Measurements from ENCODE around the gene ARHGAP26. TPM values are rescaled to one million over a fixed set of nuclear protein-coding genes. Genes with fewer than 3 reads are reported as not detected.
"Not testable (repeated sequence)": the region's sequence is repeated elsewhere in the genome, so short reads cannot be mapped to it uniquely, and the experiment has no call there.

ARHGAP26 gene
- total RNA-seq, 1 experiment from 2014 or later, result 39.8 TPM

GRCh38 chr5:142952871-142953270, 182.7 kb downstream of the ARHGAP26 start:
- not testable (repeated sequence) for H4K20me1 ChIP-seq (ENCODE audit: insufficient read depth, low read depth, low read length); H3K4me3 ChIP-seq (ENCODE audit: low read length); H3K9me2 ChIP-seq (replicated peaks; ENCODE audit: insufficient read depth, low read length); H3K79me2 ChIP-seq (ENCODE audit: low read length); H3K4me1 ChIP-seq (ENCODE audit: low read length); H2AFZ ChIP-seq (ENCODE audit: low read length); H3K27me3 ChIP-seq (ENCODE audit: low read length); H3K4me2 ChIP-seq (ENCODE audit: low read depth, low read length, poor library complexity, severe bottlenecking); H3K36me3 ChIP-seq (ENCODE audit: insufficient read depth, low read length); H3K9me3 ChIP-seq (ENCODE audit: low read length); H3K9ac ChIP-seq (ENCODE audit: low read length); H3K27ac ChIP-seq (ENCODE audit: low read length); DNase-seq

DNA sequence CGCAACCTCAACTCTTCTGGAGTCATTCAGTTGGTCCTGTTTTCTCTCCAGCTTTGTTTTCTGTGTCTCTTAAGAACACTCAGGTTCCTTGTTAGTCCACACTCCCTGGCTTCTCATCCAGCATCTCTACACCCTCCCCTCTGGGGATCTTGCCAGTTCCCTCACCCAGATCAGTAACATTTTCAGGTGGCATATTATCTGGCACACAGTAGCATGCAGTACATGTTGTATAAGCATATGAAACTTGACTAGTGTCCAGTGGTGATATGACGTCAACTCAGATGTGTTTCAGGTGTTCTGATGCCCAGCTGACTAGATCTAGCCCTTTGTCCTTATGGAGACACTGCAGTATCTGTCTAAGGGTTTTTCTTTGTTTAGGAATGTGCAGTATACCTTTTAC, 184.3 kb downstream of the ARHGAP26 start:
- H2AFZ ChIP-seq (ENCODE audit: low read length), result no peak overlapping the region
- H3K27me3 ChIP-seq (ENCODE audit: low read length), result no peaks in the 10 kb centered on the region

DNA sequence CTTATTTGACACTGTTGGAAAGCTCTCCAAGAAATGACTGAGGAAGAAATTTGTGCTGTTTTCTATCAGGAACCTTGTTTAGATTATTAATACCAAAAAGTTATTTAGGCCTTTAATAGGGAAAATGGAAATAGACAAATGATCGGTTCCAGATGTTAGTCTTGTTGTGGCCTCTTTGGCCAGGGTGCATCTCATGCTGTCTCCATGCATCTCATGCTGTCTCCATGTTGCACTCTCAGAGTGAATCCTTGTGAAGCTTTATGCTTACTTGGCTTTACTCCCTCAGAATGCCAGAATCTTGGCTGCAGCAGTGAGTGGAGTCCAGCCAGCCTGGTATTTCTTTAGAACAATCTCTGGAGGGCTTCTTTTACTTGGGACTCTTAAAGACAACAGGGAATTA, 185.5 kb downstream of the ARHGAP26 start:
- no peak overlapping the region for H3K4me2 ChIP-seq (ENCODE audit: low read depth, low read length, poor library complexity, severe bottlenecking)
- H3K9me2 ChIP-seq (replicated peaks; ENCODE audit: insufficient read depth, low read length), result no peaks in the 10 kb centered on the region
- H2AFZ ChIP-seq (ENCODE audit: low read length), result no peak overlapping the region
- no peaks in the 10 kb centered on the region for H3K4me1 ChIP-seq (ENCODE audit: low read length)
- no peaks in the 10 kb centered on the region for H3K36me3 ChIP-seq (ENCODE audit: insufficient read depth, low read length)
- no peak for DNase-seq
- no peaks in the 10 kb centered on the region for H3K27me3 ChIP-seq (ENCODE audit: low read length)
- H3K27ac ChIP-seq (ENCODE audit: low read length), result no peak overlapping the region
- no peaks in the 10 kb centered on the region for H3K9me3 ChIP-seq (ENCODE audit: low read length)
- no peak overlapping the region for H3K4me3 ChIP-seq (ENCODE audit: low read length)
- H3K9ac ChIP-seq (ENCODE audit: low read length), result no peak overlapping the region
- H3K79me2 ChIP-seq (ENCODE audit: low read length), result no peaks in the 10 kb centered on the region
- H4K20me1 ChIP-seq (ENCODE audit: insufficient read depth, low read depth, low read length), result no peaks in the 10 kb centered on the region

More for the DNA sequence above, 184.3 kb downstream of the ARHGAP26 start:
- Histone ChIP-seq H3K79me2 (ENCODE audit: low read length) (no peaks in the 10 kb centered on the region), H3K4me2 (ENCODE audit: low read depth, low read length, poor library complexity, severe bottlenecking) (no peak overlapping the region), H4K20me1 (ENCODE audit: insufficient read depth, low read depth, low read length) (no peaks in the 10 kb centered on the region), H3K9me3 (ENCODE audit: low read length) (no peaks in the 10 kb centered on the region), H3K9ac (ENCODE audit: low read length) (no peak overlapping the region), H3K9me2 (replicated peaks; ENCODE audit: insufficient read depth, low read length) (no peaks in the 10 kb centered on the region), H3K4me1 (ENCODE audit: low read length) (no peaks in the 10 kb centered on the region), H3K27ac (ENCODE audit: low read length) (no peak overlapping the region), H3K36me3 (ENCODE audit: insufficient read depth, low read length) (no peaks in the 10 kb centered on the region), H3K4me3 (ENCODE audit: low read length) (no peak overlapping the region)
- no peak for DNase-seq

GRCh38 chr5:142957528-142957927, 187.4 kb downstream of the ARHGAP26 start:
- Histone ChIP-seq H3K36me3 (ENCODE audit: insufficient read depth, low read length) (no peaks in the 10 kb centered on the region), H3K27me3 (ENCODE audit: low read length) (no peaks in the 10 kb centered on the region), H3K4me2 (ENCODE audit: low read depth, low read length, poor library complexity, severe bottlenecking) (no peak overlapping the region), H2AFZ (ENCODE audit: low read length) (no peak overlapping the region), H3K27ac (ENCODE audit: low read length) (no peak overlapping the region), H3K9ac (ENCODE audit: low read length) (no peak overlapping the region), H3K4me1 (ENCODE audit: low read length) (no peaks in the 10 kb centered on the region), H3K79me2 (ENCODE audit: low read length) (no peaks in the 10 kb centered on the region), H3K4me3 (ENCODE audit: low read length) (no peak overlapping the region), H3K9me3 (ENCODE audit: low read length) (no peaks in the 10 kb centered on the region), H4K20me1 (ENCODE audit: insufficient read depth, low read depth, low read length) (no peaks in the 10 kb centered on the region), H3K9me2 (replicated peaks; ENCODE audit: insufficient read depth, low read length) (no peaks in the 10 kb centered on the region)
- no peak for DNase-seq

DNA sequence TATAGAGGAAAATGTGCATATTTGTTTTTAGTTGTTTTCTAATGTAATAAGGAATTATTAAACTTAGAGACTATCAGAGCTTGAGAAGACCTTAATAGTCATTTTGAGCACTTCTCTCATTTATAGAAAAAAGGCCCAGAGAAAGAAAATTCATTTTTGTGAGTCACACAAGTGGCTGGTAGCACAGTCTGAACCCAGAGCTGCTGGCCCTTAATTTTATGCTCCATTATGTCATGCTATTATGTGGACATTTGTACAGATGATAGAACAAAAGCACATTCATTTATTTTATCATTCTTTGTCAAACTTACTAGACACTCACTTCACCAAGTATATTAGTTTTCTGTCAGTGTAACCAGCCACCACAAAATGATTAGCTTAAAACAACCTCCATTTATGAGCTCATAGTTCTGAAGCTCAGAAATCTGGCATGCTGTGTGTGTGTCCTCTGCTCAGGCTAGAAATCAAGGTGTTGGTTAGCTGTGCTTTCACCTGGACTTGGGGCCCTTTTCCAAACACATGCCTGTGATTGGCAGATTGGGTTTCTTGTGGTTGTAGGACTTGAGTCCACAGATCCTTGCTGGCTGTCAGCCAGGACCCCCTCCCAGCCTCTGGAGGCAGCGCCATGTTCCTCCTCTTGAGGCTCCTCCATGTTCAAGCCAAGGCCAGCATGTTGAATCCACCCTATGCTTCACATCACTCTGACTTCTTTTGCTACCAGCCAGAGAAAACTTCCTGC, 188.9 kb downstream of the ARHGAP26 start:
- Histone ChIP-seq H3K9ac (ENCODE audit: low read length) (no peak overlapping the region), H3K36me3 (ENCODE audit: insufficient read depth, low read length) (no peaks in the 10 kb centered on the region), H3K79me2 (ENCODE audit: low read length) (no peaks in the 10 kb centered on the region), H4K20me1 (ENCODE audit: insufficient read depth, low read depth, low read length) (no peaks in the 10 kb centered on the region), H3K4me3 (ENCODE audit: low read length) (no peak overlapping the region), H3K27ac (ENCODE audit: low read length) (no peak overlapping the region), H3K27me3 (ENCODE audit: low read length) (no peaks in the 10 kb centered on the region), H2AFZ (ENCODE audit: low read length) (no peak overlapping the region), H3K9me3 (ENCODE audit: low read length) (no peaks in the 10 kb centered on the region), H3K4me2 (ENCODE audit: low read depth, low read length, poor library complexity, severe bottlenecking) (no peak overlapping the region), H3K4me1 (ENCODE audit: low read length) (no peaks in the 10 kb centered on the region), H3K9me2 (replicated peaks; ENCODE audit: insufficient read depth, low read length) (no peaks in the 10 kb centered on the region)
- no peak for DNase-seq

GRCh38 chr5:142959683-142960657, 189.8 kb downstream of the ARHGAP26 start:
- Histone ChIP-seq H4K20me1 (ENCODE audit: insufficient read depth, low read depth, low read length) (no peaks in the 10 kb centered on the region), H2AFZ (ENCODE audit: low read length) (no peak overlapping the region), H3K4me3 (ENCODE audit: low read length) (no peak overlapping the region), H3K79me2 (ENCODE audit: low read length) (no peaks in the 10 kb centered on the region), H3K4me2 (ENCODE audit: low read depth, low read length, poor library complexity, severe bottlenecking) (no peak overlapping the region), H3K9me2 (replicated peaks; ENCODE audit: insufficient read depth, low read length) (no peaks in the 10 kb centered on the region), H3K27ac (ENCODE audit: low read length) (no peak overlapping the region), H3K4me1 (ENCODE audit: low read length) (no peaks in the 10 kb centered on the region), H3K9me3 (ENCODE audit: low read length) (no peaks in the 10 kb centered on the region), H3K9ac (ENCODE audit: low read length) (no peak overlapping the region), H3K36me3 (ENCODE audit: insufficient read depth, low read length) (no peaks in the 10 kb centered on the region), H3K27me3 (ENCODE audit: low read length) (no peaks in the 10 kb centered on the region)
- no peak for DNase-seq

GRCh38 chr5:142961440-142962173, 191.4 kb downstream of the ARHGAP26 start:
- H3K36me3 ChIP-seq (ENCODE audit: insufficient read depth, low read length), result no peaks in the 10 kb centered on the region
- no peaks in the 10 kb centered on the region for H3K9me3 ChIP-seq (ENCODE audit: low read length)
- no peak overlapping the region for H2AFZ ChIP-seq (ENCODE audit: low read length)
- H4K20me1 ChIP-seq (ENCODE audit: insufficient read depth, low read depth, low read length), result no peaks in the 10 kb centered on the region
- no peak overlapping the region for H3K27ac ChIP-seq (ENCODE audit: low read length)
- DNase-seq, result no peak
- H3K79me2 ChIP-seq (ENCODE audit: low read length), result no peaks in the 10 kb centered on the region
- H3K9me2 ChIP-seq (replicated peaks; ENCODE audit: insufficient read depth, low read length), result no peaks in the 10 kb centered on the region
- H3K27me3 ChIP-seq (ENCODE audit: low read length), result no peaks in the 10 kb centered on the region
- H3K4me3 ChIP-seq (ENCODE audit: low read length), result no peak overlapping the region
- H3K9ac ChIP-seq (ENCODE audit: low read length), result no peak overlapping the region
- no peaks in the 10 kb centered on the region for H3K4me1 ChIP-seq (ENCODE audit: low read length)
- H3K4me2 ChIP-seq (ENCODE audit: low read depth, low read length, poor library complexity, severe bottlenecking), result no peak overlapping the region

GRCh38 chr5:142962174-142962533, 192.0 kb downstream of the ARHGAP26 start:
- Histone ChIP-seq H3K9me2 (replicated peaks; ENCODE audit: insufficient read depth, low read length) (no peaks in the 10 kb centered on the region), H2AFZ (ENCODE audit: low read length) (no peak overlapping the region), H3K4me2 (ENCODE audit: low read depth, low read length, poor library complexity, severe bottlenecking) (no peak overlapping the region), H4K20me1 (ENCODE audit: insufficient read depth, low read depth, low read length) (no peaks in the 10 kb centered on the region), H3K9me3 (ENCODE audit: low read length) (no peaks in the 10 kb centered on the region), H3K4me3 (ENCODE audit: low read length) (no peak overlapping the region), H3K9ac (ENCODE audit: low read length) (no peak overlapping the region), H3K36me3 (ENCODE audit: insufficient read depth, low read length) (no peaks in the 10 kb centered on the region), H3K4me1 (ENCODE audit: low read length) (no peaks in the 10 kb centered on the region), H3K79me2 (ENCODE audit: low read length) (no peaks in the 10 kb centered on the region), H3K27me3 (ENCODE audit: low read length) (no peaks in the 10 kb centered on the region), H3K27ac (ENCODE audit: low read length) (no peak overlapping the region)
- no peak for DNase-seq

All from Karpas-422 (cell line).